ENCODE measurements around the gene CDK2AP2. TPM values are rescaled to one million over a fixed set of nuclear protein-coding genes. Genes with fewer than 3 reads are reported as not detected.

Gene CDK2AP2
- total and polyA plus RNA-seq, 9 of the 15 experiments (the other 6 are each of a cell fraction or from before 2014, with no cell fraction given) = 4.4 to 47.4 (median 21.7) TPM

GRCh38 chr11:67505605-67506396 lies 2.2 kb downstream of the CDK2AP2 start (continued):
- no peak for TF ChIP-seq SREBF2 (CRISPR knock-in tag; IDR thresholded peaks at IDR 0.05)
- no peak for TF ChIP-seq ZNF511 (CRISPR knock-in tag; IDR thresholded peaks at IDR 0.05)
- 0 out of 2 replicates have a peak, but pooled peaks have one; percentile 32 for TF ChIP-seq HIVEP1 (CRISPR knock-in tag; IDR thresholded peaks at IDR 0.05)
- TF ChIP-seq FUS (optimal IDR thresholded peaks at IDR 0.05; ENCODE audit: low read depth, low read length) = no peak
- TF ChIP-seq KDM1A (IDR thresholded peaks at IDR 0.05) = no peak
- TF ChIP-seq ARID3A (IDR thresholded peaks at IDR 0.05; ENCODE audit: borderline replicate concordance, low read depth, low read length) = no peak
- no peak for TF ChIP-seq CREB3 (tag; conservative IDR thresholded peaks at IDR 0.05; ENCODE audit: low read depth)
- no peak for TF ChIP-seq HNRNPUL1 (IDR thresholded peaks at IDR 0.05; ENCODE audit: low read length)
- peak; percentile 91; the same call in 1 of the 2 replicates for TF ChIP-seq XRCC5 (IDR thresholded peaks at IDR 0.05; ENCODE audit: low read depth, low read length)
- TF ChIP-seq PHB (CRISPR knock-in tag; IDR thresholded peaks at IDR 0.05) = no peak
- no peak for TF ChIP-seq BMI1 (IDR thresholded peaks at IDR 0.05; ENCODE audit: low read length)
- no peak for TF ChIP-seq STAT5A (IDR thresholded peaks at IDR 0.05; ENCODE audit: borderline replicate concordance, low read length)
- TF ChIP-seq KDM2B (CRISPR knock-in tag; IDR thresholded peaks at IDR 0.05) = no peak
- TF ChIP-seq ID3 (CRISPR knock-in tag; IDR thresholded peaks at IDR 0.05) = no peak
- no peak for TF ChIP-seq ID3 (tag; IDR thresholded peaks at IDR 0.05)
- TF ChIP-seq ZBTB7A (IDR thresholded peaks at IDR 0.05; ENCODE audit: borderline replicate concordance, control insufficient read depth, low read depth, low read length) = peak; percentile 53; the same call in 1 of the 2 replicates
- no peak for TF ChIP-seq ZNF512 (tag; IDR thresholded peaks at IDR 0.05)
- TF ChIP-seq ZC3H4 (CRISPR knock-in tag; IDR thresholded peaks at IDR 0.05; ENCODE audit: borderline replicate concordance) = no peak; the same call in 1 of the 2 replicates
- TF ChIP-seq E2F4 (CRISPR knock-in tag; IDR thresholded peaks at IDR 0.05; ENCODE audit: low read depth) = no peak
- no peak for TF ChIP-seq ZNF431 (CRISPR knock-in tag; IDR thresholded peaks at IDR 0.05)
